Measurements from ENCODE around the gene RPS5. TPM values are rescaled to one million over a fixed set of nuclear protein-coding genes. Genes with fewer than 3 reads are reported as not detected.
"Not testable (repeated sequence)": the region's sequence is repeated elsewhere in the genome, so short reads cannot be mapped to it uniquely, and the experiment has no call there.

Gene RPS5
- total RNA-seq, 1 experiment from 2014 or later, result 1,249 TPM

GRCh38 chr19:58372311-58373133 lies 14.5 kb upstream of the RPS5 start:
- ChIA-PET POLR2A (ENCODE audit: low non-redundant PET) (interaction anchor here (0.6 kb wide), 1 partner anchor 10 kb away, joined by 4 read pairs; the partner anchor contains the start of gene ZNF497), CTCF (no interaction called here)
- H3K4me3 ChIP-seq (ENCODE audit: low read depth, low read length, poor library complexity, severe bottlenecking), result no peak overlapping the region
- no peaks in the 10 kb centered on the region for H3K27me3 ChIP-seq (replicated peaks; ENCODE audit: insufficient read depth, low read depth, low read length, poor library complexity)
- no peak for DNase-seq (ENCODE audit: low spot score)
- no TSS peak for BruUV-seq (replicated peaks)
- no peaks in the 10 kb centered on the region for H3K4me1 ChIP-seq (ENCODE audit: insufficient read depth, low read length, poor library complexity, severe bottlenecking)
- no peak overlapping the region for H3K27ac ChIP-seq (ENCODE audit: low read depth, low read length, poor library complexity, severe bottlenecking)
- TF ChIP-seq CTCF (conservative IDR thresholded peaks at IDR 0.05; ENCODE audit: low read depth, low read length), result no peak
- no peak for TF ChIP-seq EZH2 (IDR thresholded peaks at IDR 0.05; ENCODE audit: borderline replicate concordance, low read depth, low read length, poor library complexity, severe bottlenecking)
- H3K9me3 ChIP-seq (ENCODE audit: low read depth, low read length, poor library complexity, severe bottlenecking), result no peaks in the 10 kb centered on the region
- intact Hi-C loops (cut with micrococcal nuclease; ENCODE audit: unreplicated experiment), result no loop called here
- no peaks in the 10 kb centered on the region for H3K36me3 ChIP-seq (ENCODE audit: insufficient read depth, low read length, poor library complexity, severe bottlenecking)

GRCh38 chr19:58374200-58374599 lies 12.9 kb upstream of the RPS5 start:
- BruUV-seq (replicated peaks), result no TSS peak

GRCh38 chr19:58376724-58377123 lies 10.3 kb upstream of the RPS5 start:
- H3K4me3 ChIP-seq (ENCODE audit: low read depth, low read length, poor library complexity, severe bottlenecking); BruUV-seq (replicated peaks); H3K27ac ChIP-seq (ENCODE audit: low read depth, low read length, poor library complexity, severe bottlenecking); CTCF ChIA-PET; H3K9me3 ChIP-seq (ENCODE audit: low read depth, low read length, poor library complexity, severe bottlenecking); DNase-seq (ENCODE audit: low spot score); H3K27me3 ChIP-seq (replicated peaks; ENCODE audit: insufficient read depth, low read depth, low read length, poor library complexity); POLR2A ChIA-PET (ENCODE audit: low non-redundant PET); H3K4me1 ChIP-seq (ENCODE audit: insufficient read depth, low read length, poor library complexity, severe bottlenecking); intact Hi-C loops (cut with micrococcal nuclease; ENCODE audit: unreplicated experiment); H3K36me3 ChIP-seq (ENCODE audit: insufficient read depth, low read length, poor library complexity, severe bottlenecking): not testable (repeated sequence)

More at GRCh38 chr19:58374200-58374599, 12.9 kb upstream of the RPS5 start:
- Histone ChIP-seq H3K9me3 (ENCODE audit: low read depth, low read length, poor library complexity, severe bottlenecking) (no peaks in the 10 kb centered on the region), H3K27me3 (replicated peaks; ENCODE audit: insufficient read depth, low read depth, low read length, poor library complexity) (no peaks in the 10 kb centered on the region), H3K4me3 (ENCODE audit: low read depth, low read length, poor library complexity, severe bottlenecking) (no peak overlapping the region), H3K4me1 (ENCODE audit: insufficient read depth, low read length, poor library complexity, severe bottlenecking) (no peaks in the 10 kb centered on the region), H3K36me3 (ENCODE audit: insufficient read depth, low read length, poor library complexity, severe bottlenecking) (no peaks in the 10 kb centered on the region), H3K27ac (ENCODE audit: low read depth, low read length, poor library complexity, severe bottlenecking) (no peak overlapping the region)
- POLR2A ChIA-PET (ENCODE audit: low non-redundant PET), result no interaction called here
- CTCF ChIA-PET, result no interaction called here
- DNase-seq (ENCODE audit: low spot score), result no peak
- intact Hi-C loops (cut with micrococcal nuclease; ENCODE audit: unreplicated experiment), result no loop called here
- TF ChIP-seq CTCF (conservative IDR thresholded peaks at IDR 0.05; ENCODE audit: low read depth, low read length) (no peak), EZH2 (IDR thresholded peaks at IDR 0.05; ENCODE audit: borderline replicate concordance, low read depth, low read length, poor library complexity, severe bottlenecking) (no peak)

- BruUV-seq (replicated peaks), result no TSS peak
- intact Hi-C loops (cut with micrococcal nuclease; ENCODE audit: unreplicated experiment), result no loop called here
- no peak for TF ChIP-seq EZH2 (IDR thresholded peaks at IDR 0.05; ENCODE audit: borderline replicate concordance, low read depth, low read length, poor library complexity, severe bottlenecking)
- no peak for TF ChIP-seq CTCF (conservative IDR thresholded peaks at IDR 0.05; ENCODE audit: low read depth, low read length)
- no peak overlapping the region for H3K27ac ChIP-seq (ENCODE audit: low read depth, low read length, poor library complexity, severe bottlenecking)
- peaks cover 5% of the 10 kb centered on the region for H3K4me1 ChIP-seq (ENCODE audit: insufficient read depth, low read length, poor library complexity, severe bottlenecking)
- CTCF ChIA-PET, result no interaction called here
- no peaks in the 10 kb centered on the region for H3K9me3 ChIP-seq (ENCODE audit: low read depth, low read length, poor library complexity, severe bottlenecking)
- DNase-seq (ENCODE audit: low spot score), result no peak
- POLR2A ChIA-PET (ENCODE audit: low non-redundant PET), result no interaction called here
- H3K4me3 ChIP-seq (ENCODE audit: low read depth, low read length, poor library complexity, severe bottlenecking), result no peak overlapping the region
- no peaks in the 10 kb centered on the region for H3K27me3 ChIP-seq (replicated peaks; ENCODE audit: insufficient read depth, low read depth, low read length, poor library complexity)
- H3K36me3 ChIP-seq (ENCODE audit: insufficient read depth, low read length, poor library complexity, severe bottlenecking), result no peaks in the 10 kb centered on the region
Measured at GRCh38 chr19:58379246-58379645, 7.8 kb upstream of the RPS5 start.
